GF-D8 (cell line): ENCODE data around the gene DCUN1D5.
"Not testable (repeated sequence)": the region's sequence is repeated elsewhere in the genome, so short reads cannot be mapped to it uniquely, and the experiment has no call there.

Experiments
- DNase-seq: peaks from one replicate; lab custom pipeline; 2025; lab: John Stamatoyannopoulos, UW

The DCUN1D5 gene

GRCh38 chr11:103055221-103055890 lies 36.6 kb downstream of the DCUN1D5 start:
- DNase-seq: peak; percentile 54

DNA sequence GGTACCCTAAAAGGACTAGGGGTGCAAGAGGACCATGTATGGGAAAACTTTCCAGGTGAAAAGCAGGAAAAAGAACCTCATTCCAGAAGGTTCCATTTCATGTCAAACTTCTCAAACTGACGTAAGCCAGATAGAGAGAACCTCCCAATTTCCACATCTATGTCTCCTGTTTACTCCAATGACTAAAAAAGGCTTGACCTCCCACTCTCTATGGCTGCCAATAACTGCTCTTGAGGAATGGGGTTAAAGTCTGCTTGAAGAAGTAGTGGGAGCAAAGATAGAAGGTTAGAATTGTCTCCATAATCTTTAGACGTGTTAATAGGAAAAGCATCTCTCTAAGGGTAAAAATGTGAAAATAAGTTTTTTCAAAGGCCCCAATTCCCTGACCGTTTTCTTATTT lies 38.0 kb downstream of the DCUN1D5 start:
- no peak for DNase-seq

GRCh38 chr11:103051981-103052380 lies 40.0 kb downstream of the DCUN1D5 start:
- DNase-seq: no peak

GRCh38 chr11:103051151-103051801 lies 40.7 kb downstream of the DCUN1D5 start:
- no peak for DNase-seq

DNA sequence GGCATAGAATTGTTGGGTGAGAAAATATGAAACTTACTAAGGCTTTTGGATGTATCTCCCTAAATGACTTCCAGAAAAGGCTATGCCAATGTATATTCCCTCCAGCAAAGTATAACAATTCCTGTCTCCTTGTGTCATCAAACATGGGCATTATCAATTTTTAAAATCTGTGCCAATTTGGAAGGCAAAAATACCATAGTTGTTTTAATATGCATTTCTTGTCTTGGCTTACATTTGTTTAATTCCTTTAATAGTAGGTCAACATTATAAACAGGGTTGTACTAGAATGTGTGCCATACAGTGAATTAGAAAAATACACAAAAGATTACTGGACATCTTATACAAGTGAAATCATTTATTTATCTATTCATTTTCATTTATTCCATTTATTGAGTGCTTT lies 41.6 kb downstream of the DCUN1D5 start:
- DNase-seq: no peak

GRCh38 chr11:103047837-103048236 lies 44.1 kb downstream of the DCUN1D5 start:
- DNase-seq: no peak

- no peak for DNase-seq
Observed at GRCh38 chr11:103043826-103044678, 47.9 kb downstream of the DCUN1D5 start.

DNA sequence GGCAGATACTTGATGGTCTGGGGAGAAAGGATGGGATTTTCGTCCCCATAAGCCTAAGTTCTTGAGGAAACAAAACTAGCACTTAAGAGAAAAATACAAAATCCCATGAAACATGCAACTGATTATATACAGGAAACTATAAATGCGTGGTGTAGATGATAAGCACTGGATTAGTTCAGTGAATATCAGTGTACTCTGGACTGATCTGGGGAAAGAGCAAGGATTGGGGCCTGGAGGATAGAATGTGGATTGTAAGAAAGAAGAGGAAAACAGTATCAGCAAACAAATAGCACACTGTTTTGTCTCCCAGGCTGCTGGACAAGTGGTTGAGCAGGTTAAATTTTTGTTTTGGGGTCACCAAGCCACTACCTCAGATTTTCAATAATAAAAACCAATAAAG lies 49.8 kb downstream of the DCUN1D5 start:
- no peak for DNase-seq

DNA sequence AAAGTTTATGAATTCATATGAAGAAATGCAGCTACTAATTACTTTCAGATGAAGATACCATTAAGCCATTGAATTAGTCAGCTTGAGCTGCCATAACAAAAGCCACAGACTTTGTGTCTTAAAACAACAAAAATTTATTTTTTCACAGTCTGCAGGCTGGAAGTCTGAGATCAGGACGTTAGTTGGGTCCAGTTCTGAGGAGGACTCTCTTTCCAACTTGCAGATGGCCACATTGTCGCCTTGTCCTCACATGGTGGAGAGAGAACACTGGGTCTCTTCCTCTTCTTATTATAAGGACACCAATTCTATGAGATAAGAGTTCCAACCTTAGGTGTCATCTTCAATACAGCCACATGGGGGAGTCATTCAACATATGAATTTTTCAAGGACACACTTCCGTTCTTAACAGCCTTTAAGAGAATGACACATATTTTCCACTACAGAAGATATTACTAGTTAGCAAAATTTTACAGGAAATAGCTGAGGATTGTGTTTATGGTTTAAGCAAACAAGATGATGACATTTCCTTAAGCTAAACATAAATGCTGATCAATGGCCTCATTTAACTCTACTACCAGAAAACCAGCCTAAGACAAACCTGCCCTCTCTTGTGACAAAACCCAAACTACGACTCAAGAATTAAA lies 56.0 kb downstream of the DCUN1D5 start:
- DNase-seq: peak; percentile 99

- DNase-seq: no peak
Observed at GRCh38 chr11:103035216-103035615, 56.7 kb downstream of the DCUN1D5 start.

GRCh38 chr11:103031834-103032233 lies 60.1 kb downstream of the DCUN1D5 start:
- DNase-seq: no peak

- no peak for DNase-seq
Observed at GRCh38 chr11:103029401-103029800, 62.6 kb downstream of the DCUN1D5 start.

DNA sequence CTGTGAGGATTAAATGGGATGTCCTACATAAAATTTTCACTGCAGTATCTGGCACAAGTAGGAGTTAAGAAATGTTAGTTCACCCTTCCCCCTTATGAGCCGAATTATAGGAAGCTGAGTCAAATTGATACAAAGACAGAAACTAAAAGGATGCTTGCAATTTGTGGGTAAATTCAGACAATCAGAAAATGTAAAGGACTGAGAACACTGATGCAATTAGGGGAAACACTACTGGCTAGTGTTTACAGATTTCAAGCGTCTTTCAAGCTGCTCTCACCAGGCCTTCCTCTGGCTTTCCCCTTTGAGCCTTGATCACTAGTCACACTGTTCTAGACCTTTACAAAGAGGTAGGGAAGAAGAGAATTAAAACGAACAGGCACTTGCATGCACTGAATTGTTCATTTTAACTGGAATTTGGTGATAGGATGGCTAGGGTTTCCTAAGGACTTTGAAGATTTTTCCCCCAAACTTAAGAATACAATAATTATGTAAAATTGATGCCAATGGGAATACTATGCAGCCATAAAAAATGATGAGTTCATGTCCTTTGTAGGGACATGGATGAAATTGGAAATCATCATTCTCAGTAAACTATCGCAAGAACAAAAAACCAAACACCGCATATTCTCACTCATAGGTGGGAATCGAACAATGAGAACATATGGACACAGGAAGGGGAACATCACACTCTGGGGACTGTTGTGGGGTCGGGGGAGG lies 63.5 kb downstream of the DCUN1D5 start:
- DNase-seq: not testable (repeated sequence)

GRCh38 chr11:103024086-103024485 lies 67.9 kb downstream of the DCUN1D5 start:
- DNase-seq: no peak

GRCh38 chr11:103016031-103016430 lies 75.9 kb downstream of the DCUN1D5 start:
- no peak for DNase-seq

DNA sequence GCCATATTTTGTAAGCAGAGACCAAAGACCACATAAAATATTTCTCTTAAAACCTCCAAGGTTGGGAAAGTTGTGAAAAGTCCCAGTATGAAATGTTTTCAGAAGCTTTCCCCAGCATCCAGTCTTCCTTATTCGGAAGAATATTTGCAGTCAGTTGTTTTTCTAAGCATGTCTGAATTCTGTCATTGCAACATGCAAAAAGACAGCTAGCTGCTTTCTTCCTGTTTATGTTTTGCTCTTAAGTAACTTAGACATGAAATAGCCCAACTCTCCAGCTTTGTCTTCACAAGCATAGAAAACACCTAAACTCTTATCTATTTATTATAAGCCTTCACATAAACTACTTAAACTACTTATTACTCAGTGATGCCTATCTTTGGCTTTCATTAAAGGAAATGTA lies 78.5 kb downstream of the DCUN1D5 start:
- no peak for DNase-seq
